ENCODE results near the gene MOB2. TPM values are rescaled to one million over a fixed set of nuclear protein-coding genes. Genes with fewer than 3 reads are reported as not detected.
"Not testable (repeated sequence)": the region's sequence is repeated elsewhere in the genome, so short reads cannot be mapped to it uniquely, and the experiment has no call there.

The MOB2 gene
- total RNA-seq, 2 experiments from 2014 or later = 37.0 to 38.3 TPM

GRCh38 chr11:1425439-1425838 lies 61.1 kb downstream of the MOB2 start:
- Histone ChIP-seq H3K4me1 (ENCODE audit: insufficient read depth, low read length) (no peaks in the 10 kb centered on the region), H3K4me3 (ENCODE audit: low read length) (no peak overlapping the region), H3K36me3 (ENCODE audit: insufficient read depth, low read length) (no peaks in the 10 kb centered on the region), H3K27ac (ENCODE audit: low read depth in 1 of 2, low read length in 2 of 2) (no peak overlapping the region), H3K9me3 (ENCODE audit: control insufficient read depth in 1 of 2, insufficient read depth in 1 of 2, low read length in 2 of 2) (peaks cover 0 to 43% of the 10 kb centered on the region in 2 experiments), H3K27me3 (ENCODE audit: control insufficient read depth in 1 of 2, insufficient read depth in 2 of 2, low read length in 2 of 2) (no peaks in the 10 kb centered on the region)
- Mint-ChIP-seq H3K27ac (no peak overlapping the region), H3K4me3 (no peak overlapping the region), H3K9me3 (no peaks in the 10 kb centered on the region), H3K4me1 (ENCODE audit: low read depth) (no peaks in the 10 kb centered on the region), H3K27me3 (no peaks in the 10 kb centered on the region), H3K36me3 (ENCODE audit: low read depth) (no peaks in the 10 kb centered on the region)
- ChIA-PET POLR2A (no interaction called here), CTCF (no interaction called here)
- no peak for ATAC-seq (ENCODE audit: poor library complexity)
- DNase-seq = no peak
- intact Hi-C loops (cut with DNase I, micrococcal nuclease) = no loop called here
- TF ChIP-seq CTCF (IDR thresholded peaks at IDR 0.05) = no peak

- Mint-ChIP-seq H3K4me3 (no peak overlapping the region), H3K4me1 (ENCODE audit: low read depth) (no peaks in the 10 kb centered on the region), H3K27me3 (no peaks in the 10 kb centered on the region), H3K36me3 (ENCODE audit: low read depth) (no peaks in the 10 kb centered on the region), H3K9me3 (no peaks in the 10 kb centered on the region), H3K27ac (no peak overlapping the region)
- Histone ChIP-seq H3K27me3 (ENCODE audit: control insufficient read depth in 1 of 2, insufficient read depth in 2 of 2, low read length in 2 of 2) (no peaks in the 10 kb centered on the region), H3K4me3 (ENCODE audit: low read length) (no peak overlapping the region), H3K4me1 (ENCODE audit: insufficient read depth, low read length) (no peaks in the 10 kb centered on the region), H3K36me3 (ENCODE audit: insufficient read depth, low read length) (no peaks in the 10 kb centered on the region), H3K9me3 (ENCODE audit: control insufficient read depth in 1 of 2, insufficient read depth in 1 of 2, low read length in 2 of 2) (peaks cover under 1 to 47% of the 10 kb centered on the region in 2 experiments), H3K27ac (ENCODE audit: low read depth in 1 of 2, low read length in 2 of 2) (no peak overlapping the region)
- no peak for ATAC-seq (ENCODE audit: poor library complexity)
- no peak for TF ChIP-seq CTCF (IDR thresholded peaks at IDR 0.05)
- CTCF ChIA-PET = no interaction called here
- DNase-seq = no peak
- POLR2A ChIA-PET = no interaction called here
- intact Hi-C loops (cut with DNase I, micrococcal nuclease) = no loop called here
Measured at GRCh38 chr11:1425006-1425405, 61.6 kb downstream of the MOB2 start.

- H3K4me1 Mint-ChIP-seq (ENCODE audit: low read depth); H3K36me3 ChIP-seq (ENCODE audit: insufficient read depth, low read length); H3K27ac Mint-ChIP-seq; H3K36me3 Mint-ChIP-seq (ENCODE audit: low read depth); POLR2A ChIA-PET; CTCF ChIA-PET; H3K27me3 ChIP-seq (ENCODE audit: control insufficient read depth in 1 of 2, insufficient read depth in 2 of 2, low read length in 2 of 2); ATAC-seq (ENCODE audit: poor library complexity); H3K9me3 Mint-ChIP-seq; H3K4me3 Mint-ChIP-seq; H3K27me3 Mint-ChIP-seq; DNase-seq; H3K4me1 ChIP-seq (ENCODE audit: insufficient read depth, low read length); H3K4me3 ChIP-seq (ENCODE audit: low read length); intact Hi-C loops (cut with DNase I, micrococcal nuclease); H3K27ac ChIP-seq (ENCODE audit: low read depth in 1 of 2, low read length in 2 of 2): not testable (repeated sequence)
- peaks cover 16 to 56% of the 10 kb centered on the region in 2 experiments for H3K9me3 ChIP-seq (ENCODE audit: control insufficient read depth in 1 of 2, insufficient read depth in 1 of 2, low read length in 2 of 2)
Measured at GRCh38 chr11:1423406-1423805, 63.2 kb downstream of the MOB2 start.

GRCh38 chr11:1422981-1423380 lies 63.6 kb downstream of the MOB2 start:
- no peak overlapping the region for H3K27ac Mint-ChIP-seq
- CTCF ChIA-PET = no interaction called here
- H3K4me1 ChIP-seq (ENCODE audit: insufficient read depth, low read length) = no peaks in the 10 kb centered on the region
- no peak overlapping the region for H3K4me3 ChIP-seq (ENCODE audit: low read length)
- H3K9me3 ChIP-seq (ENCODE audit: control insufficient read depth in 1 of 2, insufficient read depth in 1 of 2, low read length in 2 of 2) = peaks cover 20 to 55% of the 10 kb centered on the region in 2 experiments
- H3K36me3 Mint-ChIP-seq (ENCODE audit: low read depth) = peaks cover 5% of the 10 kb centered on the region
- intact Hi-C loops (cut with DNase I, micrococcal nuclease) = no loop called here
- no peak for DNase-seq
- no peaks in the 10 kb centered on the region for H3K27me3 ChIP-seq (ENCODE audit: control insufficient read depth in 1 of 2, insufficient read depth in 2 of 2, low read length in 2 of 2)
- POLR2A ChIA-PET = no interaction called here
- ATAC-seq (ENCODE audit: poor library complexity) = no peak
- no peaks in the 10 kb centered on the region for H3K9me3 Mint-ChIP-seq
- H3K36me3 ChIP-seq (ENCODE audit: insufficient read depth, low read length) = no peaks in the 10 kb centered on the region
- no peaks in the 10 kb centered on the region for H3K27me3 Mint-ChIP-seq
- TF ChIP-seq CTCF (IDR thresholded peaks at IDR 0.05) = no peak
- no peak overlapping the region for H3K4me3 Mint-ChIP-seq
- no peaks in the 10 kb centered on the region for H3K4me1 Mint-ChIP-seq (ENCODE audit: low read depth)
- H3K27ac ChIP-seq (ENCODE audit: low read depth in 1 of 2, low read length in 2 of 2) = no peak overlapping the region
